Lower leg skin (tissue), 4 donors: ENCODE data around the gene NCS1. TPM values are rescaled to one million over a fixed set of nuclear protein-coding genes. Genes with fewer than 3 reads are reported as not detected.

Source experiments
- DNase-seq, 2 donors: peaks; one replicate each; pipeline ENCODE4 v3.0.0-alpha.2; 2019; ENCODE audit warnings: low spot score in 2 of 2
- H3K4me3 ChIP-seq: fragments of 200-600 bp; sonication (generic); 2 replicates; pipeline ENCODE4 v1.5.1; 2017; ENCODE audit warnings: mild to moderate bottlenecking, low read depth; ENCODE audit not compliant: poor library complexity, severe bottlenecking
- CTCF ChIP-seq, 3 donors: fragments of 450-650 bp; IDR thresholded peaks; one replicate each; pipeline ENCODE4 v1.5.1; 2016; ENCODE audit warnings: antibody characterized with exemption in 3 of 3, mild to moderate bottlenecking in 3 of 3, moderate library complexity in 2 of 3
- POLR2A ChIP-seq, 2 donors: fragments of 450-650 bp; IDR thresholded peaks; one replicate each; pipeline ENCODE4 v1.6.1; 2016 to 2017; ENCODE audit warnings: antibody characterized with exemption in 2 of 2, mild to moderate bottlenecking in 1 of 2, moderate library complexity in 1 of 2
- WGBS, 2 donors: methylation state at CpG; one replicate each; pipeline ENCODE4 v1.1.5; 2018; 5-methylcytosine and 5-hydroxymethylcytosine counted together
- intact Hi-C: fragments of 100-400 bp; cut with DNase I; formaldehyde crosslinking; loops from one replicate; pipeline ENCODE4 v1.15.0; 2023; ENCODE audit warnings: low total_unique reads
- total RNA-seq, 4 donors: library from RNA; depleted of rRNA; stranded (reverse); fragments of >200 nt; gene quantifications; one replicate each; pipeline ENCODE4 v1.1.0, GENCODE V29; 2016

The NCS1 gene
- total RNA-seq, 4 donors from 2014 or later = 14.4 to 25.2 (median 20.7) TPM

- no peak overlapping the region for H3K4me3 ChIP-seq
- intact Hi-C loops = no loop called here
- TF ChIP-seq CTCF (IDR thresholded peaks at IDR 0.05) (no peak), POLR2A (IDR thresholded peaks at IDR 0.05) (no peak)
- DNase-seq = no peak
- WGBS, 2 donors = 67 to 87% methylated on average over 5 of the region's 5 CpGs
These were observed 23.2 kb upstream of the NCS1 start for GRCh38 chr9:130149031-130149430.

- intact Hi-C loops = no loop called here
- 81 to 85% methylated on average over 5 of the region's 5 CpGs for WGBS, 2 donors
- TF ChIP-seq CTCF (IDR thresholded peaks at IDR 0.05) (no peak), POLR2A (IDR thresholded peaks at IDR 0.05) (no peak)
- DNase-seq = no peak
- no peak overlapping the region for H3K4me3 ChIP-seq
These were observed 22.4 kb upstream of the NCS1 start for GRCh38 chr9:130149654-130150286.

- no peak for DNase-seq
- intact Hi-C loops = no loop called here
These were observed 21.3 kb upstream of the NCS1 start for GRCh38 chr9:130150779-130151382.

GRCh38 chr9:130154816-130155215 lies 17.4 kb upstream of the NCS1 start:
- TF ChIP-seq CTCF (IDR thresholded peaks at IDR 0.05) = no peak
- TF ChIP-seq POLR2A (IDR thresholded peaks at IDR 0.05) = no peak
- 85 to 90% methylated on average over 3 of the region's 3 CpGs for WGBS, 2 donors
- no peak overlapping the region for H3K4me3 ChIP-seq
- no peak for DNase-seq
- intact Hi-C loops = no loop called here

More at GRCh38 chr9:130150779-130151382, 21.3 kb upstream of the NCS1 start:
- 68 to 75% methylated on average over 14 of the region's 14 CpGs for WGBS, 2 donors
- H3K4me3 ChIP-seq = no peak overlapping the region
- no peak for TF ChIP-seq CTCF (IDR thresholded peaks at IDR 0.05)
- TF ChIP-seq POLR2A (IDR thresholded peaks at IDR 0.05) = no peak

- WGBS, 2 donors = 90 to 98% methylated on average over 12 of the region's 12 CpGs
- intact Hi-C loops = no loop called here
- no peak overlapping the region for H3K4me3 ChIP-seq
- DNase-seq = no peak
- TF ChIP-seq CTCF (IDR thresholded peaks at IDR 0.05) = no peak
- TF ChIP-seq POLR2A (IDR thresholded peaks at IDR 0.05) = no peak
These were observed 16.6 kb upstream of the NCS1 start for GRCh38 chr9:130155647-130156046.
